GM12878 (cell line): ENCODE results near the gene CRIM1. TPM values are rescaled to one million over a fixed set of nuclear protein-coding genes. Genes with fewer than 3 reads are reported as not detected.

ENCODE experiments used
- HCFC1 ChIP-seq: fragments of 150-350 bp; IDR thresholded peaks from 2 replicates; pipeline ENCODE4 v1.6.1; 2014; ENCODE audit warnings: low read length
- HDAC2 ChIP-seq: fragments of 200-600 bp; sonication (generic); IDR thresholded peaks from 2 replicates; pipeline ENCODE4 v1.6.1; 2017
- HDAC6 ChIP-seq: fragments of 200-600 bp; sonication (generic); IDR thresholded peaks from one replicate; pipeline ENCODE4 v1.8.0; 2017; ENCODE audit warnings: antibody characterized with exemption; ENCODE audit not compliant: unreplicated experiment
- IKZF2 ChIP-seq, 2 experiments: fragments of 450-650 bp; IDR thresholded peaks; 2 replicates each; pipeline ENCODE4 v1.6.1; 2017; ENCODE audit warnings: mild to moderate bottlenecking in 2 of 2, moderate library complexity in 2 of 2
- NFIC ChIP-seq: IDR thresholded peaks from 2 replicates; pipeline ENCODE4 v1.6.1; 2012; ENCODE audit warnings: low read depth, mild to moderate bottlenecking, inconsistent platforms, low read length, moderate library complexity
- RFX5 ChIP-seq: IDR thresholded peaks from 2 replicates; pipeline ENCODE4 v1.6.1; 2011; ENCODE audit warnings: low read depth, low read length, improper control_type of control experiment
- SKIL ChIP-seq: fragments of 450-650 bp; IDR thresholded peaks from 2 replicates; pipeline ENCODE4 v1.6.1; 2017; ENCODE audit warnings: mild to moderate bottlenecking, low read depth, inconsistent platforms; ENCODE audit not compliant: poor library complexity, severe bottlenecking
- polyA plus RNA-seq, 11 experiments: library from polyadenylated mRNA; depleted of rRNA in 4 of 11; unstranded in 6 of 11; stranded (reverse) in 5 of 11; fragments of >200 nt; fragmentation: Nextera tagmentation in 4 of 11; fragmentation: Illumina TruSeq in 1 of 11; extraction: Ambion mirVana in 4 of 11; extraction: Trizol in 1 of 11; gene quantifications; 1 replicate in 1 of 11; 2 replicates in 10 of 11; pipeline versions ENCODE4 v1.2.1 to v1.2.3, GENCODE V29; 2011 to 2016; ENCODE audit warnings: inconsistent platforms in 2 of 11, missing spikeins in 2 of 11, low read depth in 1 of 11
- total RNA-seq, 4 experiments: library from RNA; depleted of rRNA in 3 of 4; stranded (reverse); fragments of >200 nt in 3 of 4; fragmentation: Illumina TruSeq in 1 of 4; extraction: Trizol in 1 of 4; gene quantifications; 2 replicates each; pipeline versions ENCODE4 v1.2.1 to v1.2.3, GENCODE V29; 2013 to 2021
- TF ChIP-seq, protein P1 (sequence below): IDR thresholded peaks from 2 replicates; pipeline ENCODE4 v1.6.1; 2012; ENCODE audit warnings: improper control_type of control experiment, low read depth, low read length; ENCODE audit not compliant: insufficient replicate concordance
- TF ChIP-seq, protein P2 (sequence below): fragments of 150-350 bp; IDR thresholded peaks from 2 replicates; pipeline ENCODE4 v1.6.1; 2014; ENCODE audit warnings: mild to moderate bottlenecking, low read depth, low read length
- TF ChIP-seq, protein P3 (sequence below): IDR thresholded peaks from 2 replicates; pipeline ENCODE4 v1.6.1; 2012; ENCODE audit warnings: low read depth, low read length, improper control_type of control experiment
- TF ChIP-seq, protein P4 (sequence below): fragments of 450-650 bp; IDR thresholded peaks from 2 replicates; pipeline ENCODE4 v1.6.1; 2016; ENCODE audit warnings: mild to moderate bottlenecking, moderate library complexity, borderline replicate concordance

Gene CRIM1
- total and polyA plus RNA-seq, 10 of the 15 experiments (the other 5 are each of a cell fraction or from before 2014, with no cell fraction given): 0.42 to 7.4 (median 3.1) TPM

- TF ChIP-seq, protein P1, sequence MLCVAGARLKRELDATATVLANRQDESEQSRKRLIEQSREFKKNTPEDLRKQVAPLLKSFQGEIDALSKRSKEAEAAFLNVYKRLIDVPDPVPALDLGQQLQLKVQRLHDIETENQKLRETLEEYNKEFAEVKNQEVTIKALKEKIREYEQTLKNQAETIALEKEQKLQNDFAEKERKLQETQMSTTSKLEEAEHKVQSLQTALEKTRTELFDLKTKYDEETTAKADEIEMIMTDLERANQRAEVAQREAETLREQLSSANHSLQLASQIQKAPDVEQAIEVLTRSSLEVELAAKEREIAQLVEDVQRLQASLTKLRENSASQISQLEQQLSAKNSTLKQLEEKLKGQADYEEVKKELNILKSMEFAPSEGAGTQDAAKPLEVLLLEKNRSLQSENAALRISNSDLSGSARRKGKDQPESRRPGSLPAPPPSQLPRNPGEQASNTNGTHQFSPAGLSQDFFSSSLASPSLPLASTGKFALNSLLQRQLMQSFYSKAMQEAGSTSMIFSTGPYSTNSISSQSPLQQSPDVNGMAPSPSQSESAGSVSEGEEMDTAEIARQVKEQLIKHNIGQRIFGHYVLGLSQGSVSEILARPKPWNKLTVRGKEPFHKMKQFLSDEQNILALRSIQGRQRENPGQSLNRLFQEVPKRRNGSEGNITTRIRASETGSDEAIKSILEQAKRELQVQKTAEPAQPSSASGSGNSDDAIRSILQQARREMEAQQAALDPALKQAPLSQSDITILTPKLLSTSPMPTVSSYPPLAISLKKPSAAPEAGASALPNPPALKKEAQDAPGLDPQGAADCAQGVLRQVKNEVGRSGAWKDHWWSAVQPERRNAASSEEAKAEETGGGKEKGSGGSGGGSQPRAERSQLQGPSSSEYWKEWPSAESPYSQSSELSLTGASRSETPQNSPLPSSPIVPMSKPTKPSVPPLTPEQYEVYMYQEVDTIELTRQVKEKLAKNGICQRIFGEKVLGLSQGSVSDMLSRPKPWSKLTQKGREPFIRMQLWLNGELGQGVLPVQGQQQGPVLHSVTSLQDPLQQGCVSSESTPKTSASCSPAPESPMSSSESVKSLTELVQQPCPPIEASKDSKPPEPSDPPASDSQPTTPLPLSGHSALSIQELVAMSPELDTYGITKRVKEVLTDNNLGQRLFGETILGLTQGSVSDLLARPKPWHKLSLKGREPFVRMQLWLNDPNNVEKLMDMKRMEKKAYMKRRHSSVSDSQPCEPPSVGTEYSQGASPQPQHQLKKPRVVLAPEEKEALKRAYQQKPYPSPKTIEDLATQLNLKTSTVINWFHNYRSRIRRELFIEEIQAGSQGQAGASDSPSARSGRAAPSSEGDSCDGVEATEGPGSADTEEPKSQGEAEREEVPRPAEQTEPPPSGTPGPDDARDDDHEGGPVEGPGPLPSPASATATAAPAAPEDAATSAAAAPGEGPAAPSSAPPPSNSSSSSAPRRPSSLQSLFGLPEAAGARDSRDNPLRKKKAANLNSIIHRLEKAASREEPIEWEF: no peak
- TF ChIP-seq, protein P2, sequence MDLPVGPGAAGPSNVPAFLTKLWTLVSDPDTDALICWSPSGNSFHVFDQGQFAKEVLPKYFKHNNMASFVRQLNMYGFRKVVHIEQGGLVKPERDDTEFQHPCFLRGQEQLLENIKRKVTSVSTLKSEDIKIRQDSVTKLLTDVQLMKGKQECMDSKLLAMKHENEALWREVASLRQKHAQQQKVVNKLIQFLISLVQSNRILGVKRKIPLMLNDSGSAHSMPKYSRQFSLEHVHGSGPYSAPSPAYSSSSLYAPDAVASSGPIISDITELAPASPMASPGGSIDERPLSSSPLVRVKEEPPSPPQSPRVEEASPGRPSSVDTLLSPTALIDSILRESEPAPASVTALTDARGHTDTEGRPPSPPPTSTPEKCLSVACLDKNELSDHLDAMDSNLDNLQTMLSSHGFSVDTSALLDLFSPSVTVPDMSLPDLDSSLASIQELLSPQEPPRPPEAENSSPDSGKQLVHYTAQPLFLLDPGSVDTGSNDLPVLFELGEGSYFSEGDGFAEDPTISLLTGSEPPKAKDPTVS: no peak
- TF ChIP-seq IKZF2 (IDR thresholded peaks at IDR 0.05) (no peak), NFIC (no peak), SKIL (no peak), HDAC2 (no peak), HCFC1 (no peak), RFX5 (no peak), HDAC6 (no peak)
- TF ChIP-seq, protein P3, sequence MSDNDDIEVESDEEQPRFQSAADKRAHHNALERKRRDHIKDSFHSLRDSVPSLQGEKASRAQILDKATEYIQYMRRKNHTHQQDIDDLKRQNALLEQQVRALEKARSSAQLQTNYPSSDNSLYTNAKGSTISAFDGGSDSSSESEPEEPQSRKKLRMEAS: no peak
- TF ChIP-seq, protein P4, sequence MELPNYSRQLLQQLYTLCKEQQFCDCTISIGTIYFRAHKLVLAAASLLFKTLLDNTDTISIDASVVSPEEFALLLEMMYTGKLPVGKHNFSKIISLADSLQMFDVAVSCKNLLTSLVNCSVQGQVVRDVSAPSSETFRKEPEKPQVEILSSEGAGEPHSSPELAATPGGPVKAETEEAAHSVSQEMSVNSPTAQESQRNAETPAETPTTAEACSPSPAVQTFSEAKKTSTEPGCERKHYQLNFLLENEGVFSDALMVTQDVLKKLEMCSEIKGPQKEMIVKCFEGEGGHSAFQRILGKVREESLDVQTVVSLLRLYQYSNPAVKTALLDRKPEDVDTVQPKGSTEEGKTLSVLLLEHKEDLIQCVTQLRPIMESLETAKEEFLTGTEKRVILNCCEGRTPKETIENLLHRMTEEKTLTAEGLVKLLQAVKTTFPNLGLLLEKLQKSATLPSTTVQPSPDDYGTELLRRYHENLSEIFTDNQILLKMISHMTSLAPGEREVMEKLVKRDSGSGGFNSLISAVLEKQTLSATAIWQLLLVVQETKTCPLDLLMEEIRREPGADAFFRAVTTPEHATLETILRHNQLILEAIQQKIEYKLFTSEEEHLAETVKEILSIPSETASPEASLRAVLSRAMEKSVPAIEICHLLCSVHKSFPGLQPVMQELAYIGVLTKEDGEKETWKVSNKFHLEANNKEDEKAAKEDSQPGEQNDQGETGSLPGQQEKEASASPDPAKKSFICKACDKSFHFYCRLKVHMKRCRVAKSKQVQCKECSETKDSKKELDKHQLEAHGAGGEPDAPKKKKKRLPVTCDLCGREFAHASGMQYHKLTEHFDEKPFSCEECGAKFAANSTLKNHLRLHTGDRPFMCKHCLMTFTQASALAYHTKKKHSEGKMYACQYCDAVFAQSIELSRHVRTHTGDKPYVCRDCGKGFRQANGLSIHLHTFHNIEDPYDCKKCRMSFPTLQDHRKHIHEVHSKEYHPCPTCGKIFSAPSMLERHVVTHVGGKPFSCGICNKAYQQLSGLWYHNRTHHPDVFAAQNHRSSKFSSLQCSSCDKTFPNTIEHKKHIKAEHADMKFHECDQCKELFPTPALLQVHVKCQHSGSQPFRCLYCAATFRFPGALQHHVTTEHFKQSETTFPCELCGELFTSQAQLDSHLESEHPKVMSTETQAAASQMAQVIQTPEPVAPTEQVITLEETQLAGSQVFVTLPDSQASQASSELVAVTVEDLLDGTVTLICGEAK: no peak
Measured at GRCh38 chr2:36430549-36430948, 75.0 kb downstream of the CRIM1 start (continued).
